ENCODE results near the gene EREG. TPM values are rescaled to one million over a fixed set of nuclear protein-coding genes. Genes with fewer than 3 reads are reported as not detected.

The EREG gene
- total RNA-seq, 1 experiment from 2014 or later: 0.46 TPM

GRCh38 chr4:74377714-74378113, 12.8 kb downstream of the EREG start:
- intact Hi-C loops (cut with micrococcal nuclease; ENCODE audit: unreplicated experiment): loop anchor here (1.0 to 10.0 kb wide), 4 partner anchors 155 to 417 kb away; partner anchors contain the start of gene BTC
- TF ChIP-seq CTCF (conservative IDR thresholded peaks at IDR 0.05): no peak
- TF ChIP-seq EZH2 (IDR thresholded peaks at IDR 0.05; ENCODE audit: low read depth): no peak
- no peak for DNase-seq
- no peak overlapping the region for H3K27ac ChIP-seq
- peaks cover 22% of the 10 kb centered on the region; the same call in 1 of the 2 replicates for H3K79me2 ChIP-seq (ENCODE audit: low read depth)
- ChIA-PET POLR2A (ENCODE audit: unreplicated experiment) (interaction anchor here (0.6 kb wide), 1 partner anchor 146 kb away, joined by 3 read pairs; no protein-coding TSS in a partner anchor), CTCF (interaction anchor here (0.7 to 1.3 kb wide), 5 partner anchors 65 to 293 kb away, joined by 3 to 9 read pairs (median 5); no protein-coding TSS in a partner anchor)
- peaks cover 33% of the 10 kb centered on the region for H3K4me1 ChIP-seq (replicated peaks; ENCODE audit: insufficient read depth)
- peaks cover 7% of the 10 kb centered on the region for H3K36me3 ChIP-seq (ENCODE audit: low read depth)
- H4K20me1 ChIP-seq (ENCODE audit: insufficient read depth): no peaks in the 10 kb centered on the region
- H3K27me3 ChIP-seq (ENCODE audit: insufficient read depth, low read depth): no peaks in the 10 kb centered on the region
- no peak overlapping the region for H2AFZ ChIP-seq
- H3F3A ChIP-seq (ENCODE audit: insufficient read depth, low read depth): peaks cover 29% of the 10 kb centered on the region
- no peaks in the 10 kb centered on the region for H3K9me2 ChIP-seq (ENCODE audit: insufficient read depth)
- H3K9me3 ChIP-seq (ENCODE audit: insufficient read depth, low read depth): peaks cover 11% of the 10 kb centered on the region; the same call in 1 of the 2 replicates
- H3K4me2 ChIP-seq: no peak overlapping the region
- no TSS peak for BruUV-seq (replicated peaks)
- H3K4me3 ChIP-seq: no peak overlapping the region

GRCh38 chr4:74378573-74378972, 13.6 kb downstream of the EREG start:
- no TSS peak for BruUV-seq (replicated peaks)
- TF ChIP-seq EZH2 (IDR thresholded peaks at IDR 0.05; ENCODE audit: low read depth) (no peak), CTCF (conservative IDR thresholded peaks at IDR 0.05) (no peak)
- H3K4me2 ChIP-seq: no peak overlapping the region
- peaks cover 4% of the 10 kb centered on the region for H3K36me3 ChIP-seq (ENCODE audit: low read depth)
- 0 out of 2 replicates have a peak, but pooled peaks cover 18% of the 10 kb centered on the region for H3K79me2 ChIP-seq (ENCODE audit: low read depth)
- CTCF ChIA-PET: interaction anchor here (1.3 kb wide), 1 partner anchor 69 kb away, joined by 3 read pairs; no protein-coding TSS in a partner anchor
- H4K20me1 ChIP-seq (ENCODE audit: insufficient read depth): no peaks in the 10 kb centered on the region
- H3K4me3 ChIP-seq: no peak overlapping the region
- intact Hi-C loops (cut with micrococcal nuclease; ENCODE audit: unreplicated experiment): loop anchor here (10.0 kb wide), 1 partner anchor 416 kb away; the partner anchor contains the start of gene BTC
- peaks cover 29% of the 10 kb centered on the region for H3F3A ChIP-seq (ENCODE audit: insufficient read depth, low read depth)
- no peaks in the 10 kb centered on the region for H3K27me3 ChIP-seq (ENCODE audit: insufficient read depth, low read depth)
- no peak for DNase-seq
- H3K9me2 ChIP-seq (ENCODE audit: insufficient read depth): no peaks in the 10 kb centered on the region
- POLR2A ChIA-PET (ENCODE audit: unreplicated experiment): no interaction called here
- H2AFZ ChIP-seq: no peak overlapping the region
- H3K27ac ChIP-seq: no peak overlapping the region
- peaks cover 11% of the 10 kb centered on the region; the same call in 1 of the 2 replicates for H3K9me3 ChIP-seq (ENCODE audit: insufficient read depth, low read depth)
- H3K4me1 ChIP-seq (replicated peaks; ENCODE audit: insufficient read depth): peaks cover 33% of the 10 kb centered on the region

- Histone ChIP-seq H3K27ac (no peak overlapping the region), H3F3A (ENCODE audit: insufficient read depth, low read depth) (peaks cover 18% of the 10 kb centered on the region), H2AFZ (no peak overlapping the region), H3K9me3 (ENCODE audit: insufficient read depth, low read depth) (0 out of 2 replicates have a peak, but pooled peaks cover 4% of the 10 kb centered on the region), H3K4me2 (no peak overlapping the region), H3K4me3 (no peak overlapping the region), H3K36me3 (ENCODE audit: low read depth) (peaks cover 4% of the 10 kb centered on the region; the same call in 1 of the 2 replicates), H4K20me1 (ENCODE audit: insufficient read depth) (no peaks in the 10 kb centered on the region), H3K27me3 (ENCODE audit: insufficient read depth, low read depth) (no peaks in the 10 kb centered on the region), H3K79me2 (ENCODE audit: low read depth) (0 out of 2 replicates have a peak, but pooled peaks cover 18% of the 10 kb centered on the region), H3K4me1 (replicated peaks; ENCODE audit: insufficient read depth) (peaks cover 23% of the 10 kb centered on the region), H3K9me2 (ENCODE audit: insufficient read depth) (no peaks in the 10 kb centered on the region)
- TF ChIP-seq CTCF (conservative IDR thresholded peaks at IDR 0.05) (no peak), EZH2 (IDR thresholded peaks at IDR 0.05; ENCODE audit: low read depth) (no peak)
- no TSS peak for BruUV-seq (replicated peaks)
- CTCF ChIA-PET: no interaction called here
- POLR2A ChIA-PET (ENCODE audit: unreplicated experiment): no interaction called here
- intact Hi-C loops (cut with micrococcal nuclease; ENCODE audit: unreplicated experiment): loop anchor here (10.0 kb wide), 1 partner anchor 415 kb away; the partner anchor contains the start of gene BTC
- DNase-seq: no peak
Measured at GRCh38 chr4:74379912-74380311, 15.0 kb downstream of the EREG start.

Measured in PC-9 (cell line).